Measurements from ENCODE around the gene LMOD1.
"Not testable (repeated sequence)": the region's sequence is repeated elsewhere in the genome, so short reads cannot be mapped to it uniquely, and the experiment has no call there.

The LMOD1 gene

GRCh38 chr1:201946224-201946908 lies at the start of gene LMOD1:
Gene LMOD1 (minus strand): TSS chr1:201946548. CDS start chr1:201946340, 208 bp downstream.
- no peak for DNase-seq (ENCODE audit: low read depth)

GRCh38 chr1:201990427-201990826 lies 44.1 kb upstream of the LMOD1 start:
- DNase-seq (ENCODE audit: low read depth) = no peak

GRCh38 chr1:201989354-201990128 lies 43.2 kb upstream of the LMOD1 start:
- DNase-seq (ENCODE audit: low read depth) = no peak

- no peak for DNase-seq (ENCODE audit: low read depth)
Observed at GRCh38 chr1:201988601-201989000, 42.3 kb upstream of the LMOD1 start.

DNA sequence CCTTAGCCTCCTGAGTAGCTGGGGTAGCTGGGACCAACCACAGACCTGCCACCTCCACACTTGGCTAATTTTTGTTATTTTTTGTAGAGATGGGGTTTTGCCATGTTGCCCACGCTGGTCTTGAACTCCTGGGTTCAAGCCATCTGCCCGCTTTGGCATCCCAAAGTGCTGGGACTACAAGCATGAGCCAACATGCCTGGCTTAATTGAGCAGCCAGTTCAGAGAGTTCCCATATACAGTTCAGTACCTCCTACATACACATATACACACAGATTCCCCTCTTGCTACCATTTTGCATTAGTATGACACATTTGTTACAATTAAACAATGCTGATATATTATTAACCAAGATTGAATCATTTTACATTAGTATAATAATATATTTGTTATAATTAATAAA lies 39.0 kb upstream of the LMOD1 start:
- DNase-seq (ENCODE audit: low read depth) = no peak

DNA sequence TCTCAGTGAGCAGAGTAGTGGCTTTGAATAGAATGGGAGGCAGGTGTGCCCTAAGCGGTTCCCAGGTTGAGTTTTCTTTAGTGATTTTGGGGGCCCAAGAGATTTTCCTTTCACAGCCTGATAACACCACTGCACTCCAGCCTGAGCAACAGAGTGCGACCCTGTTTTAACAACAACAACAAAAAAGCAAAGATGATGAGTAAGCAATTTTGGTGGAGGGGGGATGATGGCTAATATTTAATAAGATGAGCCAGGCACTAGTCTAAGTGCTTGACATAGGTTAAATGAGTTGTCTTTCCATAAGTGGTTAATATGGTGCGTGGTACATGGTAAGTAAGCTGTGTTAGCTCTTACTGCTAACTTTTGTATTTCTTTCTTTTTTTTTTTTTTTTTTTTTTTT lies 38.1 kb upstream of the LMOD1 start:
- no peak for DNase-seq (ENCODE audit: low read depth)

- DNase-seq (ENCODE audit: low read depth) = no peak
Observed at GRCh38 chr1:201983380-201983805, 37.0 kb upstream of the LMOD1 start.

DNA sequence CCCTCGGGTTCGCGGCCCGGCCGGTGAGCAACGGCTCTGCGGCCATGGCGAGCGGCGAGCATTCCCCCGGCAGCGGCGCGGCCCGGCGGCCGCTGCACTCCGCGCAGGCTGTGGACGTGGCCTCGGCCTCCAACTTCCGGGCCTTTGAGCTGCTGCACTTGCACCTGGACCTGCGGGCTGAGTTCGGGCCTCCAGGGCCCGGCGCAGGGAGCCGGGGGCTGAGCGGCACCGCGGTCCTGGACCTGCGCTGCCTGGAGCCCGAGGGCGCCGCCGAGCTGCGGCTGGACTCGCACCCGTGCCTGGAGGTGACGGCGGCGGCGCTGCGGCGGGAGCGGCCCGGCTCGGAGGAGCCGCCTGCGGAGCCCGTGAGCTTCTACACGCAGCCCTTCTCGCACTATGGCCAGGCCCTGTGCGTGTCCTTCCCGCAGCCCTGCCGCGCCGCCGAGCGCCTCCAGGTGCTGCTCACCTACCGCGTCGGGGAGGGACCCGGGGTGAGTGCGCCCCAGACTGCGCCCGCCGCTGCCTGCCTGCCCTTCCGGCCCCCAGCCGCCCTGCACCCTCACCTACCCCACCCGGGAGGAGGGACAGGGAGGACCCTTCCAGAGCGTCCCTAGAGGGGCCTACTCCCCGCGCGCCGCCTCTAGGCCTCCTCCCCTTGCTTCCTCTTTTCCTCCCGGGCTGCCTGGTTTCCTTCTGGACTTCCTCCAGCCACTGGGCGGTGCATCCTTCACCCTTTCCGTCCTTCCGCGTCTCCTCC lies 36.5 kb upstream of the LMOD1 start, which contains the start of gene RNPEP:
Gene RNPEP, plus strand, starts transcription at position 26 of the 757 bp plus-strand sequence. Its CDS starts 19 bp downstream, at position 45.
- DNase-seq (ENCODE audit: low read depth) = peak; percentile 20

- peak; percentile 46 for DNase-seq (ENCODE audit: low read depth)
Observed at GRCh38 chr1:201982082-201982622, 35.8 kb upstream of the LMOD1 start.

GRCh38 chr1:201970334-201971159 lies 24.2 kb upstream of the LMOD1 start:
- DNase-seq (ENCODE audit: low read depth) = no peak

DNA sequence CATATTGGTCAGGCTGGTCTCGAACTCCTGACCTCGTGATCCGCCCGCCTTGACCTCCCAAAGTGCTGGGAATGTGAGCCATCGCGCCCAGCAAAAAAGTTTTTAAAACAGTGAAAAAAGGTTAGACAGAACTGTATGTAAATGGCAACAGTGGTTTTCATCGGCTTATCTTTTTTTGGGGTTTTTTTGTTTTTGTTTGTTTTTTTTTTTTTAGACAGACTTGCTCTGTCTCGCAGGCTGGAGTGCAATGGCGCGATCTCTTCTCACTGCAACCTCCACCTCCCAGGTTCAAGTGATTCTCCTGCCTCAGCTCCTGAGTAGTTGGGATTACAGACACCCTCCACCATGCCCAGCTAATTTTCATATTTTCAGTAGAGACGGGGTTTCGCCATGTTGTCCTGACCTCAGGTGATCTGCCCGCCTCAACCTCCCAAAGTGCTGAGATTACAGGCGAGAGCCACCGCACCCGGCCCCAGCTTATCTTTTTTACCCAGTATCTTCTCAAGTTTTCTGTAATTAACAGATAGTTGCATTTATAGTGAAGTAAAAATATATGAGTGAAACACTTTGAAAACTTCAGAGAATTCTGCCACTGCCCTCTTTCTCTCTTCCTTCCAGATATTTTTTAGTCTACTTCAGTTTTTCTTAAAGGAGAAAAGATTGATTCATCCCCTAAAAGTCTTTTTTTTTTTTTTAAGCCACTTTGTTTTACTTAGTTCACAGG lies 22.0 kb upstream of the LMOD1 start:
- DNase-seq (ENCODE audit: low read depth) = no peak

GRCh38 chr1:201966171-201966570 lies 19.8 kb upstream of the LMOD1 start:
- no peak for DNase-seq (ENCODE audit: low read depth)

DNA sequence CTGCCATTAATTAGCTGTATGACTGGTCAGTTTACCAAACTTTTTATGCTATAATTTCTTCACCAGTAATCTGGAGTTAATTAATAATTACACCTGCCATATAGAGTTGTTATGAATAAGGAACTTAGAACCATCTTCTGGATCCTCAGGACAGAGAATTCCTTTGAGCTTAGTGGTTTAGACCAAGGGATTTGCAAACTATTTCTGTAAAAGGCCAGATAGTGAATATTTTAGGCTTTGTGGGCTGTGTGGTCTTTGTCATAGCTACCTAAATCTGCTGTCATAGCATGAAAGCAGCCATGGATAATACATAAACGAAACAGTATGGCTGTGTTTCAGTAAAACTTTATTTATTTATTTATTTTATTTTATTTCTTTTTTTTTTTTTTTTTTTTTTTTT lies 17.9 kb upstream of the LMOD1 start:
- no peak for DNase-seq (ENCODE audit: low read depth)

- not testable (repeated sequence) for DNase-seq (ENCODE audit: low read depth)
Observed at GRCh38 chr1:201962382-201962781, 16.0 kb upstream of the LMOD1 start.

DNA sequence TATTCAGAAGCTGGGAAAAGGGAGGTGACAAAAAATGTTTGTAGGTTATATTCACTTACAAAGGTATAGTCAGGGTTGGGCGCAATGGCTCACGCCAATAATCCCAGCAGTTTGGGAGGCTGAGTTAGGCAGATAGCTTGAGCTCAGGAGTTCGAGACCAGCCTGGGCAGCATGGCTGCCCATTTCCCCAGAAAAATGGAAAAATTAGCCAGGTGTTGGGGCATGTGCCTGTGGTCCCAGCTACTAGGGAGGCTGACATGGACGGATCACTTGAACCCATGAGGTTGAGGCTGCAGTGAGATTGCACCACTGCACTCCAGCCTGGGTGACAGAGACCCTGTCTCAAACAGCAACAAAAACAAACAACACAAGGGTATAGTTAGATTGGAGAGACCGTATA lies 12.0 kb upstream of the LMOD1 start:
- DNase-seq (ENCODE audit: low read depth) = no peak

- DNase-seq (ENCODE audit: low read depth) = no peak
Observed at GRCh38 chr1:201955729-201956143, 9.4 kb upstream of the LMOD1 start.

DNA sequence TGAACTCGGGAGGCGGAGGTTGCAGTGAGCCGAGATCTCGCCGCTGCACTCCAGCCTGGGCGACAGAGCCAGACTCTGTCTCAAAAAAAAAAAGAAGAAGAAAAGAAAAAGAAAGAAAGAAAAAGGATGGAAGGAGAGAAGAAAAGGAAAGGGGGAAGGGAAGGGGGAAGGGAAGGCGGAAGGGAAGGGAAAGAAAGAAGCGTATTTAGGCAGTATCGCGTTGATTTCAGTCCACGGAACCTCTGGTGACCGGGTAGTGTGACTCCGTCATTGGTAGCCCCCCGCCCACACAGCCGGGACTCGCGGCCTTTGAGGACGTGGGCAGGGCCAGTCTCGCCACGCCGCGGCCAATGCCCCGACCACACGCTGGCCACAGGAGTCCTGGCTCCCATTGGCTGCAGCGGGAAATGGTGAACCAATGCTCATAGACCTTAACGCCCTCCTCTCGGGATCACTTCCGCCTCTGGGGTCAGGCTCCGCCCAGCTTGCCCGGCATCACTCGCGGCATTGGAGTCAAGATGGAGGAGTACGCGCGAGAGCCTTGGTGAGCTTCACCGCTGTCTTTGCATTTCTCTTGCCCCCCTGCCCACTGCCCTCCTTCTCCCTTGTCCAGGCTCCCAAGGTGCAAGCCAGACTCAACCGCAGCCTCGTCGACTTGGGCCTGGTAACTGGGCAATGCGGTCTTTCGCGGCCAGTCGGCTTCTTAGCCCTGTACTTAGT lies 8.8 kb upstream of the LMOD1 start, which contains the start of gene TIMM17A:
Gene TIMM17A, plus strand, starts transcription at position 495 of the 720 bp plus-strand sequence. Its CDS starts 24 bp downstream, at position 519.
- DNase-seq (ENCODE audit: low read depth) = peak; percentile 88

DNA sequence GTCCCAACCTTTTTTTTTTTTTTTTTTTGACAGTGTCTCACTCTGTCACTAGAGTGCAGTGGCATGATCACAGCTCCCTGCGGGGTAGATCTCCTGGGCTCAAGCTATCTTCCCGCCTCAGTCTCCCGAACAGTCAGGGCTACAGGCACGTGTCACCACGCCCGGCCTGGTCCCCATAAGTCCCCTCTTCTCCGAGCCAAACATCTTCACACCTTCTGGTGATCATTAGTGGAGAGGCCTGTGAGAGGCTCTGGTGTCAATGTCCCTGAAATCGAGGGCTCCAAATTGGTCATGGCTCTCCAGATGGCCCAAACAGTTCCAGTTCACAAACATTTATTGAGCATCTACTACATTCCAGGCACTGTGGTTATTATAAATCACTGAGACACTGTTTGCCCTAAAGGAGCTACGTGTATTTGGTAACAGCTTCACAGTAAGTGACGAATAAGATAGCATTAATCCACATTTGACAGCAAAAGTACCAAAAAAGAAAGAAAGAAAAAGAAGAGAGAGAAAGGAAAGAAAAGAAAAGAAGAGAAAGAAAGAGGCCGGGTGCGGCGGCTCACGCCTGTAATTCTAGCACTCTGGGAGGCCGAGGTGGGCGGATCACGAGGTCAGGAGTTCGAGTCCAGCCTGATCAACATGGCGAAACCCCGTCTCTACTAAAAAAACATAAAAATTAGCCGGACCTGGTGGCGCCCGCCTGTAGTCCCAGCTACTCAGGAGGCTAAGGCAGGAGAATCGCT lies 8.1 kb upstream of the LMOD1 start:
- DNase-seq (ENCODE audit: low read depth) = no peak

DNA sequence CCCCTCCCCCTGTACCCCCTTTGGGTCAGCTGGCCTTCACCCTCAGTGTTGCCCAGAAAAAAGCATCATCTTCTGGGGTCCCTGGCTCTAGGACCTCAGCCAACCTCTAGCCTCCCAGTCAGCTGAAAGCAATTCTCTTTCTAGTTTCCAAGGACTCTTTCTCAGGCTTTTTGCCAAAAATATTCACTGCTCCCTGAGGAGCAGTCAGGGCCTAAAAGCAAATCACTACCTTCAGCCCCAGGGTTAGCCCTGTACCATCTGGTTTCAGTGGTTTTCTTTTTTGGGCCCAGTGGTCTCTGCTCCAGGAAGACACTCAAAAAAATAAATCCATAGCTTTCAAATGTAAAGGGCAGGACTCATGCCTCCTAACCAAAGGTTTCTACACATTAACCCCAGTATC lies 3.1 kb upstream of the LMOD1 start:
- no peak for DNase-seq (ENCODE audit: low read depth)
